Naive thymus-derived CD8-positive, alpha-beta T cell (primary cell): ENCODE results near the gene LHPP. TPM values are rescaled to one million over a fixed set of nuclear protein-coding genes. Genes with fewer than 3 reads are reported as not detected.

ENCODE experiments used
- ATAC-seq, 2 donors: fragments of 150-1000 bp; cut with Tn5 transposase in 1 of 2; sonication (Bioruptor Pico), chemical (Tn5 transposase) in 1 of 2; 1 replicate in 1 of 2; 2 replicates in 1 of 2; pipeline ENCODE4 v1.10.0; 2021; ENCODE audit warnings: mild to moderate bottlenecking in 2 of 2, moderate library complexity in 2 of 2
- POLR2A ChIA-PET: fragments of 350-600 bp; sonication (Branson Sonifier 250); formaldehyde crosslinking; loops from one replicate; lab custom pipeline; 2021; ENCODE audit warnings: antibody characterized with exemption; lab: Charles Lee
- DNase-seq, 10 donors: peaks; one replicate each; pipeline versions ENCODE4 v3.0.0 to v3.0.0-alpha.2; 2020 to 2022
- H3K27ac Mint-ChIP-seq, 10 donors: one replicate each; pipeline ENCODE4 v1.8.0; 2020 to 2022; ENCODE audit warnings: mild to moderate bottlenecking in 10 of 10, mixed read lengths in 10 of 10, moderate library complexity in 4 of 10, inconsistent platforms in 1 of 10
- H3K27me3 Mint-ChIP-seq, 5 donors: one replicate each; pipeline ENCODE4 v1.8.0; 2021 to 2022; ENCODE audit warnings: mixed read lengths in 5 of 5
- H3K36me3 Mint-ChIP-seq, 3 donors: one replicate each; pipeline ENCODE4 v1.8.0; 2020 to 2022; ENCODE audit warnings: mixed read lengths in 3 of 3, mild to moderate bottlenecking in 2 of 3, inconsistent platforms in 1 of 3
- H3K4me1 Mint-ChIP-seq, 4 donors: one replicate each; pipeline ENCODE4 v1.8.0; 2021 to 2022; ENCODE audit warnings: mixed read lengths in 4 of 4
- H3K4me3 Mint-ChIP-seq, 10 donors: one replicate each; pipeline ENCODE4 v1.8.0; 2020 to 2022; ENCODE audit warnings: mild to moderate bottlenecking in 10 of 10, mixed read lengths in 10 of 10, moderate library complexity in 6 of 10, inconsistent platforms in 1 of 10
- H3K9me3 Mint-ChIP-seq, 9 donors: one replicate each; pipeline ENCODE4 v1.8.0; 2020 to 2022; ENCODE audit warnings: mixed read lengths in 9 of 9, mild to moderate bottlenecking in 3 of 9, inconsistent platforms in 1 of 9, moderate library complexity in 1 of 9
- polyA plus RNA-seq, 3 donors: library from polyadenylated mRNA; unstranded; fragments of 300-500 nt; fragmentation: Illumina TruSeq; gene quantifications; one replicate each; pipeline ENCODE4 v1.2.3, GENCODE V29; 2021
- total RNA-seq, 8 experiments: library from RNA in 2 of 8; stranded (reverse) in 2 of 8; gene quantifications; one replicate each; pipeline ENCODE4 v1.2.3 and lab custom pipeline; 2021 to 2026

LHPP gene
- total and polyA plus RNA-seq, 5 experiments from 2014 or later: 18.1 to 27.4 (median 23.3) TPM

- Mint-ChIP-seq H3K27ac (peak overlapping the region in 3 of 10 donors; percentile 61 to 86 (median 73)), H3K4me1 (peaks cover 30 to 86% (median 53%) of the 10 kb centered on the region in 4 donors), H3K27me3 (no peaks in the 10 kb centered on the region), H3K4me3 (no peak overlapping the region), H3K36me3 (no peaks in the 10 kb centered on the region), H3K9me3 (no peaks in the 10 kb centered on the region)
- ATAC-seq (no peak), DNase-seq (no peak)
- POLR2A ChIA-PET: interaction anchor here (1.1 to 2.1 kb wide), 2 partner anchors 8 to 113 kb away, joined by 3 to 10 read pairs; no protein-coding TSS in a partner anchor
Measured at GRCh38 chr10:124628676-124629021, 167.0 kb downstream of the LHPP start.

DNA sequence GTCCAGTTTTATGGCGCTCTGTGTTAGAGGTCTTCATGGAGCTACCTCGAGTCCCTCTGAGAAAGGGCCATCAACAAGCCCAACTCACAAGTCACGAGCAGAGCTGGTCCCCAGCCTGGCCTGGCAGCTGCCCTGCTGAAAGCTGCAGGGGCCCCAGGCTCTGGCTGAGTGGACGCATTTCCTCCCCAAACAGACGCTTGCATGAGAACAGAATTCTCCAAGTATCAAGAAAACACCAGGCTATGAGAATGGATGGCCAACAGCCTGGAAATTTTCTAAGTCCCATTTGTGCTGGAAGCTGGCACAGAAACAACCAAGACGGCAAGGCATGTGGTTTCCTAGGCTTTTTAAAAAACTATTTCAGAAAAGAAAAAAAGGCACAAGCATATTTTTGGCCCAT, 167.8 kb downstream of the LHPP start:
- Mint-ChIP-seq H3K27ac (peak overlapping the region in 9 of 10 donors; percentile 24 to 80 (median 69)), H3K4me3 (peak overlapping the region in 1 of 10 donors; percentile 12), H3K9me3 (no peaks in the 10 kb centered on the region), H3K36me3 (no peaks in the 10 kb centered on the region), H3K27me3 (no peaks in the 10 kb centered on the region), H3K4me1 (peaks cover 30 to 88% (median 52%) of the 10 kb centered on the region in 4 donors)
- no peak for ATAC-seq
- no peak for DNase-seq
- POLR2A ChIA-PET: interaction anchor here (0.9 to 1.1 kb wide), 2 partner anchors 9 to 79 kb away, joined by 3 read pairs; no protein-coding TSS in a partner anchor

- Mint-ChIP-seq H3K27me3 (no peaks in the 10 kb centered on the region), H3K36me3 (no peaks in the 10 kb centered on the region), H3K9me3 (no peaks in the 10 kb centered on the region), H3K27ac (peak overlapping the region in 6 of 10 donors; percentile 24 to 80 (median 61)), H3K4me3 (no peak overlapping the region), H3K4me1 (peaks cover 30 to 89% (median 49%) of the 10 kb centered on the region in 4 donors)
- POLR2A ChIA-PET: interaction anchor here (0.9 to 1.1 kb wide), 2 partner anchors 9 to 79 kb away, joined by 3 read pairs; no protein-coding TSS in a partner anchor
- DNase-seq (no peak), ATAC-seq (no peak)
Measured at GRCh38 chr10:124629842-124630241, 168.2 kb downstream of the LHPP start.

DNA sequence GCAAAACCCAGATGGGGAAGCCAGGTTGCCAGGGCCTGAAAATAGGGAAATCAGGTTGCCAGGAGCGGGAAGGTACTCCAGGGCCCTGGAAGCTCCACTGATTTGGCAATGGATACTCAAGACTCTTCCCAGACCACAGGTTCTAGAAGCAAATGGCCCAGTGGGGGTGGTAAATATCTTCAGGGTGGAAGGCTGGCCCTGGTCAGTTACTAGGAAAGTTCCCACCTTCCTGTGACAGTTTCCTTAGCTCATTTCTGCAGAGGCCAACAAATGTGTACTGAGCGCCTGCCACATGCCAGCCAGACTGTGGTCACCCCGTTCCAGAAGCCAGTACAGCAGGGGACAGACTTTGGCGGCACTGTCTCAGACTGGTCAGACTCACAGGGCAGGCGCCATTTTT, 168.9 kb downstream of the LHPP start:
- ATAC-seq: no peak
- Mint-ChIP-seq H3K27ac (peak overlapping the region in 4 of 10 donors; percentile 25 to 69 (median 52)), H3K4me1 (peaks cover 30 to 89% (median 48%) of the 10 kb centered on the region in 4 donors), H3K36me3 (no peaks in the 10 kb centered on the region), H3K9me3 (no peaks in the 10 kb centered on the region), H3K4me3 (no peak overlapping the region), H3K27me3 (no peaks in the 10 kb centered on the region)
- POLR2A ChIA-PET: interaction anchor here (0.7 kb wide), 1 partner anchor 9 kb away, joined by 3 read pairs; no protein-coding TSS in a partner anchor
- no peak for DNase-seq

- Mint-ChIP-seq H3K27me3 (no peaks in the 10 kb centered on the region), H3K36me3 (no peaks in the 10 kb centered on the region), H3K4me3 (peak overlapping the region in 3 of 10 donors; percentile 18 to 74 (median 34)), H3K9me3 (no peaks in the 10 kb centered on the region), H3K4me1 (peaks cover 32 to 96% (median 54%) of the 10 kb centered on the region in 4 donors), H3K27ac (peak overlapping the region in 4 of 10 donors; percentile 48 to 80 (median 78))
- DNase-seq (peak in 8 of 10 donors; percentile 21 to 48 (median 38)), ATAC-seq (peak; percentile 32 to 45)
- POLR2A ChIA-PET: interaction anchor here (0.7 to 1.4 kb wide), 3 partner anchors 12 to 109 kb away, joined by 3 to 5 read pairs (median 3); no protein-coding TSS in a partner anchor
Measured at GRCh38 chr10:124632064-124632531, 170.5 kb downstream of the LHPP start.

GRCh38 chr10:124632566-124632965, 170.9 kb downstream of the LHPP start:
- ATAC-seq: no peak
- no peak overlapping the region for H3K4me3 Mint-ChIP-seq
- H3K4me1 Mint-ChIP-seq: peaks cover 31 to 96% (median 54%) of the 10 kb centered on the region in 4 donors
- POLR2A ChIA-PET: interaction anchor here (0.7 to 1.4 kb wide), 3 partner anchors 11 to 109 kb away, joined by 3 to 5 read pairs (median 3); no protein-coding TSS in a partner anchor
- no peaks in the 10 kb centered on the region for H3K9me3 Mint-ChIP-seq
- H3K36me3 Mint-ChIP-seq: no peaks in the 10 kb centered on the region
- H3K27me3 Mint-ChIP-seq: no peaks in the 10 kb centered on the region
- no peak for DNase-seq
- peak overlapping the region in 1 of 10 donors; percentile 79 for H3K27ac Mint-ChIP-seq

DNA sequence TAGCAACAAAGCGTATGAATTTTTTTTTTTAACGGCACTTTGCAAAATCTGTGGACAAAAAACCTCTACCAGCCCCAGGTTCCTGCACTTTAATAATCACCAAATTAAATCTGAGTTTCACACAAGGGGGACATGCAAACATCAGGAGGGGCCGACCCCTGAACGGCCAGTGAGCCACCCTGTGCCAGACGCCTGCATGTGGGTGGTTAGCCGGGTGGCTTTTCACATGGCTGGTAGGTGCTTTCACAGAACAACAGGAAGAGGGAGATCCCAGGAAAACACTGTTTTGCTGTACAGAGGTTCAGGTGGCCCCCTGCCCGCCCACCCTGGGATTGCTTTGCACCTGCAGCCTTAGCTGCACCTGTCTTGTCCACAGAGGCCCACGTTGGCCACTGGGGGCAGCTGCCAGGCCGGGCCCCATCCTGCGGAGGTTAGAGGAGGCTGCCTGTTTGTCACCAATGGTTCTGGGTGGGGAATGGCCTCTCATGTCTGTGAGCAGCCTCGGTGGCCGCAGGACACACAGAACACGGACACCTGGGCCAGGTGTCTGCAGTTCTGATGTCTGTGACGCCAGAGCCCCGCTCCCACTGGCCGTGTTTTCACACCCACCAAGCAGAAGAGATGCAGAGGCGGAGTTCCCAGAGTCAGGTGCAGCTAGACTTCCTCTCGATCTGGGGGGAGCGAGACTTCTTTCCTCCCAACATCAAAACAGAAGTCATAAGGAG, 174.8 kb downstream of the LHPP start:
- peak in 6 of 10 donors; percentile 13 to 49 (median 38) for DNase-seq
- Mint-ChIP-seq H3K9me3 (no peaks in the 10 kb centered on the region), H3K36me3 (no peaks in the 10 kb centered on the region), H3K27ac (peak overlapping the region; percentile 77 to 99 (median 90)), H3K4me3 (peak overlapping the region; percentile 67 to 85 (median 78)), H3K4me1 (peaks cover 32 to 96% (median 60%) of the 10 kb centered on the region in 4 donors), H3K27me3 (no peaks in the 10 kb centered on the region)
- ATAC-seq: peak; percentile 84 to 87
- POLR2A ChIA-PET: interaction anchor here (1.0 to 2.3 kb wide), 11 partner anchors 12 to 104 kb away, joined by 3 to 13 read pairs (median 3); no protein-coding TSS in a partner anchor

- POLR2A ChIA-PET: interaction anchor here (1.0 to 2.3 kb wide), 13 partner anchors 10 to 106 kb away, joined by 3 to 13 read pairs (median 3); no protein-coding TSS in a partner anchor
- ATAC-seq (peak; percentile 8 to 11), DNase-seq (no peak)
- no peaks in the 10 kb centered on the region for H3K27me3 Mint-ChIP-seq
- peaks cover 30 to 96% (median 61%) of the 10 kb centered on the region in 4 donors for H3K4me1 Mint-ChIP-seq
- H3K4me3 Mint-ChIP-seq: peak overlapping the region; percentile 67 to 85 (median 78)
- no peaks in the 10 kb centered on the region for H3K36me3 Mint-ChIP-seq
- peak overlapping the region; percentile 77 to 99 (median 93) for H3K27ac Mint-ChIP-seq
- no peaks in the 10 kb centered on the region for H3K9me3 Mint-ChIP-seq
Measured at GRCh38 chr10:124637091-124637700, 175.6 kb downstream of the LHPP start.

- no peak for DNase-seq
- no peaks in the 10 kb centered on the region for H3K9me3 Mint-ChIP-seq
- peak overlapping the region; percentile 28 to 81 (median 76) for H3K4me3 Mint-ChIP-seq
- H3K4me1 Mint-ChIP-seq: peaks cover 30 to 96% (median 64%) of the 10 kb centered on the region in 4 donors
- POLR2A ChIA-PET: interaction anchor here (1.0 to 2.3 kb wide), 11 partner anchors 10 to 105 kb away, joined by 3 to 13 read pairs (median 3); no protein-coding TSS in a partner anchor
- ATAC-seq: no peak
- H3K36me3 Mint-ChIP-seq: no peaks in the 10 kb centered on the region
- H3K27me3 Mint-ChIP-seq: no peaks in the 10 kb centered on the region
- H3K27ac Mint-ChIP-seq: peak overlapping the region; percentile 77 to 99 (median 92)
Measured at GRCh38 chr10:124637746-124638145, 176.1 kb downstream of the LHPP start.

DNA sequence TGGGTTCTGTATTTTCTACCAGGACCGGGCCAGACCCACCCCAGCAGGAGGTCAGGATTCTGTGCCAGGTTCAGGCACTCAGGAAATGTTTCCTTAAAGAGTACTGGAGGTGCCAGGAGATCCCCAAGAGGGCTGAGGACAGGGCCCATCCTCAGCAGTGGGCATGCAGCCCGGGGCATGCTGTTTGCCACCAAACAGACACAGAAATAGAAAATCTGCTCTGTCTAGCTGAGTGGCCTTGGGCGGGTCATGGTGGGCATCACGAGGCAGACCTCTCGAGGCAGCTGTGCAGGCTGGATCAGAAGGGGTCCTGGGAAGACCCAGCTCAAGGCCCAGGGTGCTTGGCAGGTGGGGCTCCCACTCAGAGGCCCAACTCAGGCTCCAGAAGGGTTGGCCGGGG, 177.6 kb downstream of the LHPP start:
- DNase-seq (no peak), ATAC-seq (no peak)
- Mint-ChIP-seq H3K27me3 (no peaks in the 10 kb centered on the region), H3K4me1 (peaks cover 28 to 96% (median 65%) of the 10 kb centered on the region in 4 donors), H3K4me3 (no peak overlapping the region), H3K36me3 (no peaks in the 10 kb centered on the region), H3K9me3 (no peaks in the 10 kb centered on the region), H3K27ac (peak overlapping the region in 4 of 10 donors; percentile 53 to 99 (median 78))
- POLR2A ChIA-PET: interaction anchor here (1.5 kb wide), 1 partner anchor 10 kb away, joined by 3 read pairs; no protein-coding TSS in a partner anchor

- Mint-ChIP-seq H3K4me3 (no peak overlapping the region), H3K36me3 (no peaks in the 10 kb centered on the region)
- POLR2A ChIA-PET: interaction anchor here (1.0 to 1.5 kb wide), 2 partner anchors 9 to 21 kb away, joined by 3 read pairs; no protein-coding TSS in a partner anchor
Measured at GRCh38 chr10:124639646-124640045, 178.0 kb downstream of the LHPP start.

GRCh38 chr10:124640056-124640455, 178.4 kb downstream of the LHPP start:
- DNase-seq: no peak
- no peaks in the 10 kb centered on the region for H3K27me3 Mint-ChIP-seq
- no peaks in the 10 kb centered on the region for H3K36me3 Mint-ChIP-seq
- H3K27ac Mint-ChIP-seq: peak overlapping the region in 7 of 10 donors; percentile 53 to 99 (median 86)
- POLR2A ChIA-PET: interaction anchor here (1.0 kb wide), 1 partner anchor 21 kb away, joined by 3 read pairs; no protein-coding TSS in a partner anchor
- H3K9me3 Mint-ChIP-seq: no peaks in the 10 kb centered on the region
- no peak for ATAC-seq
- H3K4me3 Mint-ChIP-seq: peak overlapping the region in 1 of 10 donors; percentile 38
- H3K4me1 Mint-ChIP-seq: peaks cover 28 to 98% (median 68%) of the 10 kb centered on the region in 4 donors

More at GRCh38 chr10:124639646-124640045, 178.0 kb downstream of the LHPP start:
- H3K27ac Mint-ChIP-seq: peak overlapping the region in 6 of 10 donors; percentile 9 to 99 (median 70)
- no peaks in the 10 kb centered on the region for H3K9me3 Mint-ChIP-seq
- ATAC-seq (no peak), DNase-seq (no peak)
- H3K27me3 Mint-ChIP-seq: no peaks in the 10 kb centered on the region
- H3K4me1 Mint-ChIP-seq: peaks cover 28 to 96% (median 67%) of the 10 kb centered on the region in 4 donors
